GM20431 (cell line): ENCODE data around the gene IFNAR2.
"Not testable (repeated sequence)": the region's sequence is repeated elsewhere in the genome, so short reads cannot be mapped to it uniquely, and the experiment has no call there.

Experiments used
- in situ Hi-C: fragments of 300-500 bp; cut with MseI, MboI; formaldehyde crosslinking; loops from one replicate; pipeline ENCODE4 v1.15.0; 2020; ENCODE audit warnings: low sequenced_read_pairs; ENCODE audit not compliant: unreplicated experiment

The IFNAR2 gene

GRCh38 chr21:33211732-33212131 lies 18.0 kb upstream of the IFNAR2 start:
- in situ Hi-C loops, result no loop called here

DNA sequence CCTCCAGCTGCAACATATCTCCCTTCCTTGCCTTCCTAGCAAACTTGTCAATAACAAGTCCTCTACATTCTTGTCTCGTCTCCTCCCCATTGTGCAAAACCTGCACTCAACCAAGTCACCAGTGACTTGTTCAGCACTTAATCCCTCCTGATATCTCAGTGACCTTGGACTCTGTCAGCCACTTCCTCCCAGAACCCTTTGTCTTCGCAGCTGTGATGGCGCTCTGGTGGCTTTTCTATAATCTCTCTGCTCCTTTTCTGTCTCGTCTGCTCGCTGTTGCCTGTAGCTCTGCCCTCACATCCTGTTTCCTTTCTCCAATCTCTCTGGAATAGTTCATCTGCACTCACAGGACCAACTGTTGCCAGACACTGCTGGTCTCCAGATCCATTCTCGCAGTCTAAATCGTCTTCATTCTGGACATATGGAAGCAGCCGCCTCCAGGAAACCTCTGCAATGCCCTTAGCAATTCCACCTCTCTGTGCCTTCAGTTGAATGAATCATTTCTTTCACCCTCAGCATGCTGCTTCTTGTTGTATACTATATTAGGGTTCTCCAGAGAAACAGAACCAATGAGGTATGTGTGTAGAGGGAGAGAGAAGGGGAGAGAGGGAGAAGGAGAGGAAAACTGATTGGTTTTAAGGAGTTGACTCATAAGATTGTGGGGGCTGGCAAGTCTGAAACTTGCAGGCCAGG lies 17.4 kb upstream of the IFNAR2 start:
- in situ Hi-C loops, result no loop called here

- in situ Hi-C loops, result no loop called here
These were observed 15.7 kb upstream of the IFNAR2 start for GRCh38 chr21:33214056-33214455.

- in situ Hi-C loops, result no loop called here
These were observed 12.6 kb upstream of the IFNAR2 start for GRCh38 chr21:33217138-33217520.

DNA sequence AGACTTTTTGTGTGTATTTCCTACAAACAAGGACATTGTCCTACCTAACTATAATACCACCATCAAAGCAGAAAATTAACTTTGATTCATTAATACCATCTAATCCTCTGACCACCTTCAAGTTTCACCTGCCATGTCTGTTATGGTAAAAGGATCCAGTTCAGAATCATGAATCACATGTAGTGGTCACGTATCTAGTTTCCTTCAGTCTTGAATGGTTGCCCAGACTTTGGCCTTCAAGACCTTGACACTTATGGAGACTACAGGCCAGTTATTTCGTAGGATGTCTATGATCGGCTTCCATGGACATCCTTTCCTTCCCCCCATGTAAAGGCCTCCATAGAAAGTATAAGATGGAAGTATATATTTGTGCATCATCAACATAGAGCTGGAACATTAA lies 10.4 kb upstream of the IFNAR2 start:
- in situ Hi-C loops, result no loop called here

DNA sequence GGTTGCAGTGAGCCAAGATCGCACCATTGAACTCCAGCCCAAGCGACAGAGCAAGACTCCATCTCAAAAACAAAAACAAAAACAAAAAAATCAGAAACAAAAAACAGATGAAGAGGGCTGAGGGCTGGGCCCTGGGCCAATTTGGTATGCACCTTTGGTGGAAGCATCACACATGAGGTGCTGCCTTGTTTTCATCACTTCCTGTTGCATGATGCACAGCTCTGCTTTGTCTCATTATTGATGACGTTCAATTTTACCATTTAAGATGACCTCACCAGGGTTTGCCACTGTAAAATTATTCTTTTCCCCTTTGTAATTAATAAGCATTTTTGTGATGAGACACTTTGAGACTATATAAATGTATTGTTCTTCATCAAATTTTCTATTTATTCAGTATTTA lies 9.8 kb upstream of the IFNAR2 start:
- in situ Hi-C loops, result no loop called here

GRCh38 chr21:33225376-33225775 lies 4.4 kb upstream of the IFNAR2 start:
- in situ Hi-C loops, result not testable (repeated sequence)

GRCh38 chr21:33228455-33228854 lies 1.3 kb upstream of the IFNAR2 start:
- in situ Hi-C loops, result no loop called here

DNA sequence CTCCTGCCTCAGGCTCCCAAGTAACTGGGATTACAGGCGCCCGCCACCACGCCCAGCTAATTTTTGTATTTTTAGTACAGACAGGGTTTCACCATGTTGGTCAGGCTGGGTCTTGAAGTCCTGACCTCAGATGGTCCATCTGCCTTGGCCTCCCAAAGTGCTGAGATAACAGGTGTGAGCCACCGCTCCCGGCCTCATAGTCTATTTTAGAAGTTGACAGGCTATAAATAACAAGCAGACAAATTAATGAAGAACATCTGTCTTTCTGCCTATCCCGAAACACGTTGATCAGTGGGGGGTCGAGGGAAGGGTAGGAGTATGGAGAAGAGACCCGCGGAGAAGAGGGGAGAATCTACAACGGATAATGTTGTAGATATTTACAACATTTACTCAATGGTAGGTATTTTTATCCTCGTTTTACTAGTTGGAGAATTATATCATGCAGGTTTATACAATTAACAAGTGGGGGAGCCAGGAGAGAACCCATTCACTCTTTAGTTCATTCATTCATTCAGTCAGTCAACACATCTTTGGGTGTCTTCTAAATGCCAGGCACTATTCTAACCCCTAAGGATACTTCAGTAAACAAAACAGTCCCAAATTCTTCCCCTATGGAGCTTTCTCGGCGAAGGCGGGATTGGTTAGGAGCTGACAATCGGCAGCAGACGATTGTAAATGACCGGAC lies 497 bp upstream of the IFNAR2 start:
- in situ Hi-C loops, result no loop called here

DNA sequence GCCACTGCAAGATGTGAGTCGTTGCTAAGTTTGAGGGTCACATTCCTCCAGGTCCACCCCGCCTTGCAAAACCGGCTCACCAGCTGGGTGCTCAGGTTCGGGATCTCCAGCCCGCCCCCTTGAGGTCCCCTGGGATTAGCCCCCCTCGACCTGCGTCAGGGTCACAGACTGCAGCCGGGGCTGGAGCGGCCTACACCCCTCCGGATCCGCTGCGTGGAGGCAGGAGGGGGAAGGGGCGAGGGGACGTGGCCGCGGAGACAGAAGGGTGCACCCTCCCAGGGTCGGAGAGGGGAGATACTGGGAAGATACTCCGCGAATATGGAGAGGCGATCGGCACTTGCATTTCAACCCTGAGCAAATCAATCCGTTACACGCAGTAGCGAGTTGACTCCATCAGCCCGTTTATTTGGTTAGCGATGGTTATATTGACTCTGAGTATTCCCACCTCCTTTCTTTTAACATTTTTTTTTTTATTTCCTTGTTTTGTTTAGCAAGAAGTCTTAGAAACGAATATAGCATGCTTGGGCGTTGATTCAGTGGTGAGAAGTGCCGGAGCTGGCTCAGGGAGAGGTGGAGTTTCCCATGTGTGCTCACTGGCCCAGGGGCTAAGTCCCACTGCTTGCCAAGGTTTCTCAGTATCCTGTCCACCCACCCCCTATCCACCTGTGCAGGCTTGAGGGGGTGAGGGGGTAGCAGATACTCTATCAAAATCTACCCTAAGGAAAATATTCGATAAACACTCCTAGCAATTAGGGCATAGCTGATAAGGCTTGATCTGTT lies 997 bp downstream of the IFNAR2 start:
- in situ Hi-C loops, result no loop called here

DNA sequence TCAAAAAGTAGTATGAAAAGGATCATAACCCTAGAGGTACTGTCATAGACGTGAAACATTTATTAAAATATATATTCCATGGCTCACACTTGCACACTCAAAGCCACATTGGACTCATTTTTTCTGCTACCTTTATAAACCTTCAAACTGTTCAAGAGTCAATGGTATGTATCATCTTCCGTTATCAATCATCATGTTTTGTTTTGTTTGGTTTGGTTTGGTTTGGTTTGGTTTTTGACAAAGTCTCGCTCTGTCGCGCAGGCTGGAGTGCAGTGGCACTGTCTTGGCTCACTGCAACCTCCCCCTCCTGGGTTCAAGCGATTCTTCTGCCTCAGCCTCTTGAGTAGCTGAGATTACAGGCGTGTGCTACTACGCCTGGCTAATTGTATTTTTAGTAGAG lies 1.8 kb downstream of the IFNAR2 start:
- in situ Hi-C loops, result no loop called here

- in situ Hi-C loops, result no loop called here
These were observed 2.7 kb downstream of the IFNAR2 start for GRCh38 chr21:33232291-33233034.

DNA sequence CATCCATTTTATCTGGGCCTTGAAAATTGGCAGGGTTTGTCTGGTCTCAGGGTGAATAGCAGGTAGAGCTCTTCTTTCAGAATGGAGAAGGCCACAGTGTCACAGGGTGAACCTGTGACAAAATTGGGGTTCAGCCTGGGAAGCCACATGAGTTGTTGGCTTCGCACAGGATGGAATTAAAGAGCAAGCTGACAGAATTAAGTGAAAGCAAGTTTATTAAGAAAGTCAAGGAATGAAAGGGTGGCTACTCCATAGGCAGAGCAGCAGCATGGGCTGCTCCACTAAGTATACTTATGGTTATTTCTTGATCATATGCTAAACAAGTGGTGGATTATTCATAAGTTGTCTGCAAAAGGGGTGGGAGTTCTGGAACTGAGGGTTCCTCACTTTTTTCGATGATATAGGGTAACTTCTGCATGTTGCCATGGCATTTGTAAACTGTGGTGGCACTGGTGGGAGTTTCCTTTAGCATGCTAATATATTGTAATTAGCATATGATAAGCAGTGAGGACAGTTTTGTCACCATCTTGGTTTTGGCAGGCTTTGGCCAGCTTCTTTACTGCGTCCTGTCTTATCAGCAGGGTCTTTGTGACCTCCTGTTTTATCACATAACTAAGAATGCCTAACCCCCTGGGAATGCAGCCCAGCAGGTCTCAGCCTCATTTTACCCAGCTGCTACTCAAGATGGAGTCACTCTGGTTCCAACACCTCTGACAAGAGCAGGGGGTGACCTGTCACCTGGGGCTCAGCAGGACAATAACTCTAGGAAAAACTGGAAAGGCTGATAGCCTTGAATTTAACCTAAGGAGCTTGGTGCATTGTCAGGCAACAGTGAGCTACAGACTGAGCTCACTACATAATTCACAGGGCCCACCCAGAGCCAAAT lies 5.1 kb downstream of the IFNAR2 start:
- in situ Hi-C loops, result no loop called here

DNA sequence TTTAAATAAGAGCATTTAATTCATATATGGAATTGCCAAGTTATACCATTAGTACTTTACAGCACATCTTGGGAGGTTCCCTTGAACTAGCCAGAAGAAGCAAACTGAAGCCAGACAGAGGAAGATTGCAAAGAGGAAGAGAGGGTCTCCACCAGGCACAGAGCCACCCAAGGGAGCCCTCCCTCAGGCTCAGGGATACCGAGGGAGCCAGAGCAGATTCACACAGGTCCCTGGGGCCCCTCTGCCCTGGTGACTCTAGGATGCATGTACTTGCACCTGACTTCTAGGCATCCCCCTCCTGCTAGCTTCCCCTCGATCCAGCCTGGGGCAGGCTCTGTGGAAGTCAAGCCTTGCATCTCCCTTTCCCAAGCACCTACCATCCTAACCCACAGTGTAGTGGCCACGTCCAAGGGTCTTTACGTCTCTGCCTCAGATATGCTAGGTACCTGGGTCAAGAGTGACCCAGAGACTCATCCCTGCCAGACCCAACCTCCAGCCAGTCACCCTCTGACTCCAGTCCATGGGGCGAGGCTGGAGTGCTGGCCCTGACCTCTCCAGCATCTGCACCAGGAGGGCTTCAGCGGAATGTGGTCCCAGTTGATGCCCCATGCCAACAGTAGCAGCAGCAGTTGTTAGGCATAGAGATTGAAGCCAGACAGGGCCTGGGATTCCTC lies 6.4 kb downstream of the IFNAR2 start:
- in situ Hi-C loops, result no loop called here

DNA sequence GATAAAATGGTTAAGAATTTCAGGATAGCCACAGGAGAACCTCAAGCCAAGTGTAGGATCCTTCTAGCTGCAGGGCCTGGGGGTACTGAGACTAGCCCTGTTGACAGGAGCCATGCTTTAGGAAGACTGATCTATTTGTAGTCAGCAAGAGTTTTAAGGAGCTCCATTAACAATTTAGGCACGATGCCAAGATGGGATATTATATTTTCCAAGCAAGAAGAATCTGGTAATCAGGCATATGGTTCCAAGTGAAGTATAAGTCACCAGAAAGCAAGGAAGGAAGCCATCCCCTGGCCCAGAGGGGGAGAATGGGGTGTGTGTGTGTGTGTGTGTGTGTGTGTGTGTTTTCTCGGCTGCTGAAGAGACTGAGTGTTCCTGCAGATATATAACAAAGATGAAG lies 7.0 kb downstream of the IFNAR2 start:
- in situ Hi-C loops, result no loop called here

GRCh38 chr21:33237486-33237885 lies 7.7 kb downstream of the IFNAR2 start:
- in situ Hi-C loops, result no loop called here

DNA sequence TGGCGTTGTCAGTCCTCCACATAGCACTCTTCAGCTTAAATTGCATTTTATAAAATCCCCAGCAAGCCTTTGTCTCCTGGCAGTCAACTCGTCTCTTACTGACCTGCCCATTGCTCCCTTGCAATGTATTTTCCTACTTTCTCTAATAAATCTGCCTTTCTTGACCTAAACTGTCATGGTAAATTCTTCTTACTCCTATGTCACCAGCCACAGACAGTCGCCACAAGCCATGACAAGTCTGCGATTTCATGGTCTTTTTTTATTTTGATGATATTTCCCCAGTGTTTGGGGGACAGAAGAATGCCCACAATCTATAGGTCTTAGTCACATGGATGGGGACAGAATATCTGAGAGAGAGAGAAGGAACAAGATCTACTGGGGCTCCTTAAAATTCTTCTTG lies 8.4 kb downstream of the IFNAR2 start:
- in situ Hi-C loops, result no loop called here

DNA sequence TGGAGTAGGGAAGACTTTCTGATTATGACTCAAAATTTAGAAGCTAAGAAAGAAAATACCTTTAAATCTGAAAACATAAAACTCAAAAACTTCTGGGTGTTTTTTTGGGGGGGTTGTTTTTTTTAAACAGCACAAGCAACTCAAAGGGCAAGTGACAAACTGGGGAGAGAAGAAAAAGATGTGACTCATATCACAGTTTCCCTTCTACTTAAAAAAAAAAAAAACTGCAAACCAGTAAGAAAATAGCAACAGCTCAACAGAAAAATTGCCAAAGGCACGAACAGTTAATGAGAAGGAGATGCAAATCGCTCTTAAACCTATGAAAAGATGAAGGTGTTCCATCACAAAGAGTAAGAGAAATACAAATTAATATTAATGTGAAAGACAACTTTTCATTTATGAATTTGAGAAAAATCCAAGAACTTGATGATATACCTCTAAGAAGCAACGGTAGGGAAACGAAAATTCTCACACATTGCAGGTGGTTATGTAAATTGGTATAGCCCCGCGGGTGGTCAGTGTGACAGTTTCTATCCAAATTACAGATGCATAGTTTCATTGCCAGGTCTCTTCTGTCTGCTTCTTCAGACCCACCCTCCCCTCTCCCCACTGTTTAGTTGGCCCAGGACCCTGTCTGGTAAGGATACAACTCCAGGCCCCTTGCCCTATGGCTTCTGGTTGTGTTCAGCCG lies 9.0 kb downstream of the IFNAR2 start:
- in situ Hi-C loops, result no loop called here
